OCI-LY1 (cell line): ENCODE results near the gene TRIM60.

Source experiments
- CTCF ChIP-seq: fragments of 200-600 bp; sonication (generic), shearing (Covaris generic); IDR thresholded peaks from 2 replicates; pipeline ENCODE4 v1.5.1; 2017; ENCODE audit warnings: mild to moderate bottlenecking, antibody characterized with exemption, low read length, moderate library complexity, mixed read lengths
- EZH2 ChIP-seq: fragments of 200-600 bp; sonication (generic), shearing (Covaris generic); IDR thresholded peaks from 2 replicates; pipeline ENCODE4 v1.8.0; 2017; ENCODE audit warnings: borderline replicate concordance, mixed run types, mild to moderate bottlenecking, antibody characterized with exemption, low read length, moderate library complexity, mixed read lengths

- TF ChIP-seq CTCF (no peak), EZH2 (no peak)
These were observed 18.1 kb upstream of the TRIM60 start for GRCh38 chr4:165013691-165014090.
